Right atrium auricular region (tissue), 2 donors: ENCODE data around the gene MAN1C1. TPM values are rescaled to one million over a fixed set of nuclear protein-coding genes. Genes with fewer than 3 reads are reported as not detected.

Experiments
- DNase-seq: peaks from one replicate; pipeline ENCODE4 v3.0.0-alpha.2; 2019; ENCODE audit warnings: low spot score
- H3K27ac ChIP-seq, 2 donors: fragments of 200-600 bp; sonication (generic); 1 replicate in 1 of 2; 2 replicates in 1 of 2; pipeline ENCODE4 v1.5.1; 2016 to 2019
- H3K27me3 ChIP-seq, 2 donors: fragments of 200-600 bp; sonication (generic); one replicate each; pipeline versions ENCODE4 v1.5.1 to v1.6.0; 2017 to 2019
- H3K36me3 ChIP-seq: fragments of 200-600 bp; sonication (generic); one replicate; pipeline ENCODE4 v1.5.1; 2016
- H3K4me1 ChIP-seq, 2 donors: fragments of 200-600 bp; sonication (generic); one replicate each; pipeline versions ENCODE4 v1.5.1 to v1.6.0; 2017 to 2019
- H3K4me3 ChIP-seq, 2 donors: fragments of 200-600 bp; sonication (generic); 1 replicate in 1 of 2; 2 replicates in 1 of 2; pipeline ENCODE4 v1.5.1; 2017 to 2019; ENCODE audit warnings: mild to moderate bottlenecking in 1 of 2, moderate library complexity in 1 of 2
- H3K9me3 ChIP-seq, 2 donors: fragments of 200-600 bp; sonication (generic); one replicate each; pipeline ENCODE4 v1.5.1; 2019
- total RNA-seq, 2 donors: library from RNA; depleted of rRNA; stranded (reverse); fragments of >200 nt; gene quantifications; one replicate each; pipeline ENCODE4 v1.1.0, GENCODE V29; 2016
- TF ChIP-seq, protein P1 (sequence below), 2 donors: fragments of 200-600 bp; sonication (generic); IDR thresholded peaks; one replicate each; pipeline ENCODE4 v1.5.1; 2019; ENCODE audit warnings: antibody characterized with exemption in 2 of 2

MAN1C1 gene
- total RNA-seq, 2 donors from 2014 or later: 9.4 to 13.6 TPM

DNA sequence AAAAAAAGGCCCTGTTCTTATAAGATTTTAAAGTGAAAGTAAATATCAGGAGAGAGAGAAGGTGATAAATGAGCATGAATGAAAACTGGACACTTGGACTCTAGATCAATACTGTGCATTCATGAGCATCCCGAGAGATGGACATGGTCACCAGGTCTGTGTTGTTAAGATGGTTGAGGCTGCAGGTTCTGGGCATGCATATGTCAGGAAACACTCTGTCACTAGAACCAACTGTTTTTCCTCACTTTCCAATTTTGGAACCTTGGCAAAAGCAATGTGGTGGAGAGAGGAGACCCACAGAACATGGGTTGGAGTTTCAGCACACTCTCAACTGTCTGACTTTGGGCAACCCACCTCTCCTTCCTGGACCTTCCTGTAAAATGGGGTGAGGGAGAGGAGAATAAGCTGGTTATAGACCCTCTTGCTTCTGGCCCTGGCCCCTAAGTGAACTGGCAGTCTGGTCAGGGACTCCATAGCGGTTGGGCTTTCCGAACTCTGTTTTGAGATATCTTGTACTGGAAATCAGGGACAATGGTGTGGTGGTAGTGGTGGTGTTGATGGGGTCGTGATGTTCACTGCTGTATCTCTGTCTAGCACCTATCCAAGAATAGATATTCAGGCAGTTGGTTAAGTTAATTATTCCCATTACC lies 4.2 kb downstream of the MAN1C1 start:
- TF ChIP-seq, protein P1, sequence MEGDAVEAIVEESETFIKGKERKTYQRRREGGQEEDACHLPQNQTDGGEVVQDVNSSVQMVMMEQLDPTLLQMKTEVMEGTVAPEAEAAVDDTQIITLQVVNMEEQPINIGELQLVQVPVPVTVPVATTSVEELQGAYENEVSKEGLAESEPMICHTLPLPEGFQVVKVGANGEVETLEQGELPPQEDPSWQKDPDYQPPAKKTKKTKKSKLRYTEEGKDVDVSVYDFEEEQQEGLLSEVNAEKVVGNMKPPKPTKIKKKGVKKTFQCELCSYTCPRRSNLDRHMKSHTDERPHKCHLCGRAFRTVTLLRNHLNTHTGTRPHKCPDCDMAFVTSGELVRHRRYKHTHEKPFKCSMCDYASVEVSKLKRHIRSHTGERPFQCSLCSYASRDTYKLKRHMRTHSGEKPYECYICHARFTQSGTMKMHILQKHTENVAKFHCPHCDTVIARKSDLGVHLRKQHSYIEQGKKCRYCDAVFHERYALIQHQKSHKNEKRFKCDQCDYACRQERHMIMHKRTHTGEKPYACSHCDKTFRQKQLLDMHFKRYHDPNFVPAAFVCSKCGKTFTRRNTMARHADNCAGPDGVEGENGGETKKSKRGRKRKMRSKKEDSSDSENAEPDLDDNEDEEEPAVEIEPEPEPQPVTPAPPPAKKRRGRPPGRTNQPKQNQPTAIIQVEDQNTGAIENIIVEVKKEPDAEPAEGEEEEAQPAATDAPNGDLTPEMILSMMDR (IDR thresholded peaks at IDR 0.05): no peak

DNA sequence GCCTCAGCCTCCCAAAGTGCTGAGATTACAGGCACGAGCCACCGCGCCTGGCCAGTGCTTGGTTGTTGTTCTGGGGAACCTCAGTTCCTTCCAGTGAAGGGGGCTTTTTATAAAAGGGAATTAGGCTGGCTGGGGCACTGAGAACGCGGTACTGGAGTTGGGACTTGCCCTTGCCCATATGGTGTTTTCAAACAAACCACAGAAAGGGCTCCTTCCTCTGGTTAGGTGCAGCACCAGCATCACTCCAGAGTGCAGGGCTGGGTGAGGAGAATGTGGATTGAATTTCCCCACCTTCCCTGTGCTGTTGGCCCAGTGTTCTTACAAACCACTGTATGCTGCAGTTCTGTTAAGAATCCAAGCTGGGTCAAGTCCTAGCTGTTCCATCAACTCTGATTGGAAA lies 5.3 kb downstream of the MAN1C1 start:
- Histone ChIP-seq H3K36me3 (no peaks in the 10 kb centered on the region), H3K27me3 (no peaks in the 10 kb centered on the region), H3K27ac (no peak overlapping the region), H3K9me3 (no peaks in the 10 kb centered on the region), H3K4me1 (peaks cover 0 to 41% of the 10 kb centered on the region in 2 donors), H3K4me3 (no peak overlapping the region)
- TF ChIP-seq, protein P1 (IDR thresholded peaks at IDR 0.05): no peak
- no peak for DNase-seq

More for the DNA sequence above, 4.2 kb downstream of the MAN1C1 start:
- Histone ChIP-seq H3K27ac (no peak overlapping the region), H3K36me3 (no peaks in the 10 kb centered on the region), H3K27me3 (no peaks in the 10 kb centered on the region), H3K4me1 (peaks cover 0 to 45% of the 10 kb centered on the region in 2 donors), H3K9me3 (no peaks in the 10 kb centered on the region), H3K4me3 (no peak overlapping the region)
- DNase-seq: no peak

DNA sequence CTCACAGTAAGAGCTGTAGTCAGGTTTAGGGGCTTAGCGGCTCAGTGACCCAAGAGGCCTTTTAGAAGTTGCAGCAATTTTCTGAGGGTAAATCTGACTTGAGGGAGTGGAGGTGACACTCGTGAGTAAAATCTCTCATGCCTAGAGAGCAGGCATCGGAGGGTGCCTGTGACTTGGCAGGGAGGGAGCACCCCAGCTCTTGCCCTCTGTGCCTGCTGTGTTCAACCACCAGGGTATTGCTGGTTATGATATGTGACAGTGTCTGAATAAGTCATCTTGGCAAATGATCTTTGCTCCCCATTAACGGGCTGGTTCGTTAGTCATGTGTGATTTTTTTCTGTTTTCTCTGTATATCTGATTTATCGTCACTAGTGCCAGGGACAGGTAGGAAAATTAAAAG lies 5.9 kb downstream of the MAN1C1 start:
- H3K4me1 ChIP-seq: peaks cover 0 to 40% of the 10 kb centered on the region in 2 donors
- H3K27ac ChIP-seq: no peak overlapping the region
- H3K27me3 ChIP-seq: no peaks in the 10 kb centered on the region
- TF ChIP-seq, protein P1 (IDR thresholded peaks at IDR 0.05): no peak
- H3K9me3 ChIP-seq: no peaks in the 10 kb centered on the region
- no peaks in the 10 kb centered on the region for H3K36me3 ChIP-seq
- no peak overlapping the region for H3K4me3 ChIP-seq
- no peak for DNase-seq

DNA sequence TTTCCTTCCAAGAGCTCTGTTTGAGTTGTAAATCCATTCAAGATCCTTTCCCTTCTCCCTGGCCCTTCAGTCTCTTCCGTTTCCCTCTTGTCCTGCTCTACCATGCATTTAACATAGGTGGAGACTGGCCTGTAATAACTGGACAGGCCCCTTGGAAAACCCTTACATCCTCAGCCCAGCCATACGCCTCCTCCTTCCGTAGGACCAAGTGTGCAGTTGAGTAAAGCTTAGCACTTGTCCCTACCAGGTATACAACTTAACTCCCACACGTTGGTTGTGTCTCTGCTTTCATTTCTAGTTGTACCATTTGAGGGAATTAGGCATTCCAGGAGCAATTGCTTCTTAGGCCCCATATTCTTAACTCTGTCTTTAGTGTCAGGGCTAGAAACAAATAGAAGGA lies 6.4 kb downstream of the MAN1C1 start:
- no peaks in the 10 kb centered on the region for H3K27me3 ChIP-seq
- TF ChIP-seq, protein P1 (IDR thresholded peaks at IDR 0.05): no peak
- no peak overlapping the region for H3K4me3 ChIP-seq
- DNase-seq: no peak
- peaks cover 0 to 36% of the 10 kb centered on the region in 2 donors for H3K4me1 ChIP-seq
- no peaks in the 10 kb centered on the region for H3K36me3 ChIP-seq
- no peak overlapping the region for H3K27ac ChIP-seq
- H3K9me3 ChIP-seq: no peaks in the 10 kb centered on the region

DNA sequence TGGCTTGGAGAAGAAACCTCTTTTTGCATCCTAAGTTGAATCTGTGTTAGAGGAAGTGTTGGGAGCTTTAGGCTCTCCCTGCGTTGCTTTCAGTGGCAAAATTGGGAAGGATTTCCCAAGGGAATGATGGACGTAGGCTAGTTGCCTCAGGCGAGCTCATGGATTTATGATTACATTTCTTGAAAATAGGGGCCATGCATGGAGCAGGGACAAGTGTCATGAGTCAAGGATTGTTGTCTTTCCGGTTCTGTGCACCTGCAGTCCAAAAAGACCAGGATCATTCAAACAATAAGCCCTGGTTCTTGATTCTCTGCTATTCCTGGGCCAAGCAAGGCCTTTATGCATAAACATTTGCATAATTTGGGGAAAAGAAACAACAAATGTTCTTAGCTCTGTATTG lies 7.1 kb downstream of the MAN1C1 start:
- Histone ChIP-seq H3K4me1 (peaks cover 0 to 28% of the 10 kb centered on the region in 2 donors), H3K27me3 (no peaks in the 10 kb centered on the region), H3K36me3 (no peaks in the 10 kb centered on the region), H3K9me3 (no peaks in the 10 kb centered on the region), H3K4me3 (no peak overlapping the region), H3K27ac (no peak overlapping the region)
- TF ChIP-seq, protein P1 (IDR thresholded peaks at IDR 0.05): no peak
- DNase-seq: no peak

DNA sequence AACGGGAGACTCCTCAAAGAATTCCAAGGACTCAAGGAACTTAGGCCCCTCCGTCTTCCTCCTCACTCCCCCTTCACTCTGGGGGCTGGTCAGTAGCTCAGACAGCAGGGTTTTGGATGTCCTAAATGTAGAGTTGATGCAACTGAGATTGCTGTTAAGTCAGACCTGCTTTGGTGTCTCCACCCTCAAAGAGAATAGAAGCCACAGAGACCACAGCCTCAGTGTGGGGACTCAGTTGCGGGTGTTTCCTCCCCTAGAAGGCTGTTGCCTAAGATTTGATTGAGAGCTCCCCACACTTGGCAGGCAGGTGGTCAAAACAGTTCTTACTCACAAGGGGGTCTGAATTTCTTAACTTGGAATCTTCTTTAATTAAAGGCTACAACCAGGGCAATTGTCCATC lies 7.6 kb downstream of the MAN1C1 start:
- no peaks in the 10 kb centered on the region for H3K27me3 ChIP-seq
- H3K36me3 ChIP-seq: no peaks in the 10 kb centered on the region
- DNase-seq: no peak
- TF ChIP-seq, protein P1 (IDR thresholded peaks at IDR 0.05): no peak
- no peaks in the 10 kb centered on the region for H3K9me3 ChIP-seq
- peaks cover 0 to 24% of the 10 kb centered on the region in 2 donors for H3K4me1 ChIP-seq
- no peak overlapping the region for H3K4me3 ChIP-seq
- H3K27ac ChIP-seq: no peak overlapping the region
